H9 (cell line): ENCODE measurements around the gene ZSCAN5A. TPM values are rescaled to one million over a fixed set of nuclear protein-coding genes. Genes with fewer than 3 reads are reported as not detected.

Source experiments
- DNase-seq: peaks from one replicate; pipeline ENCODE4 v3.0.0-alpha.2; 2017
- H2AFZ ChIP-seq: one replicate; pipeline ENCODE4 v1.6.1; 2013; ENCODE audit warnings: mild to moderate bottlenecking, low read length, control low read depth, moderate library complexity
- H2AK5ac ChIP-seq: 2 replicates; pipeline ENCODE4 v1.6.1; 2013; ENCODE audit warnings: low read length, control low read depth, mixed read lengths; ENCODE audit not compliant: insufficient read length
- H2BK120ac ChIP-seq: one replicate; pipeline ENCODE4 v1.6.1; 2013; ENCODE audit warnings: low read depth, mild to moderate bottlenecking, low read length, control low read depth, inconsistent platforms; ENCODE audit not compliant: poor library complexity, severe bottlenecking
- H2BK12ac ChIP-seq: 2 replicates; pipeline ENCODE4 v1.6.1; 2013; ENCODE audit warnings: low read length, control low read depth, mixed read lengths, low read depth; ENCODE audit not compliant: insufficient read length
- H2BK15ac ChIP-seq: 2 replicates; pipeline ENCODE4 v1.6.1; 2013; ENCODE audit warnings: low read depth, low read length, control low read depth
- H2BK20ac ChIP-seq: one replicate; pipeline ENCODE4 v1.6.1; 2013; ENCODE audit warnings: low read depth, mild to moderate bottlenecking, low read length, control low read depth, inconsistent platforms; ENCODE audit not compliant: poor library complexity, severe bottlenecking
- H2BK5ac ChIP-seq: 2 replicates; pipeline ENCODE4 v1.6.1; 2013; ENCODE audit warnings: low read length, control low read depth, mixed read lengths; ENCODE audit not compliant: insufficient read length
- H3K14ac ChIP-seq: 2 replicates; pipeline ENCODE4 v1.6.1; 2013; ENCODE audit warnings: low read length, control low read depth; ENCODE audit not compliant: insufficient read depth
- H3K18ac ChIP-seq: 2 replicates; pipeline ENCODE4 v1.6.1; 2013; ENCODE audit warnings: low read depth, mild to moderate bottlenecking, mixed read lengths, low read length, control low read depth; ENCODE audit not compliant: insufficient read length
- H3K23ac ChIP-seq: 2 replicates; pipeline ENCODE4 v1.6.1; 2013; ENCODE audit warnings: low read length, control low read depth, mixed read lengths, low read depth; ENCODE audit not compliant: insufficient read length
- H3K23me2 ChIP-seq: 2 replicates; pipeline ENCODE4 v1.6.1; 2013; ENCODE audit warnings: low read depth, mild to moderate bottlenecking, mixed read lengths, low read length, control low read depth; ENCODE audit not compliant: insufficient read length, poor library complexity, severe bottlenecking
- H3K27ac ChIP-seq: 2 replicates; pipeline ENCODE4 v1.5.1; 2013; ENCODE audit warnings: low read length, control low read depth, mixed read lengths, low read depth; ENCODE audit not compliant: insufficient read length
- H3K27me3 ChIP-seq: 2 replicates; pipeline ENCODE4 v1.6.1; 2013; ENCODE audit warnings: low read length, control low read depth, inconsistent platforms; ENCODE audit not compliant: insufficient read depth
- H3K4ac ChIP-seq: 2 replicates; pipeline ENCODE4 v1.6.1; 2013; ENCODE audit warnings: low read depth, mild to moderate bottlenecking, control low read depth, inconsistent platforms, low read length, moderate library complexity
- H3K4me1 ChIP-seq: 2 replicates; pipeline ENCODE4 v1.6.1; 2013; ENCODE audit warnings: low read length, control low read depth, inconsistent platforms; ENCODE audit not compliant: insufficient read depth
- H3K4me2 ChIP-seq: 2 replicates; pipeline ENCODE4 v1.6.1; 2013; ENCODE audit warnings: low read length, control low read depth, mixed read lengths; ENCODE audit not compliant: insufficient read length, insufficient read depth
- H3K56ac ChIP-seq: 2 replicates; pipeline ENCODE4 v1.6.1; 2013; ENCODE audit warnings: low read depth, mild to moderate bottlenecking, mixed read lengths, low read length, control low read depth; ENCODE audit not compliant: insufficient read length
- H3K79me1 ChIP-seq: 2 replicates; pipeline ENCODE4 v1.6.1; 2013; ENCODE audit warnings: low read depth, mild to moderate bottlenecking, moderate library complexity, low read length, control low read depth, inconsistent platforms; ENCODE audit not compliant: insufficient read depth, poor library complexity, severe bottlenecking
- H3K79me2 ChIP-seq: 2 replicates; pipeline ENCODE4 v1.6.1; 2013; ENCODE audit warnings: low read length, control low read depth, inconsistent platforms; ENCODE audit not compliant: insufficient read depth
- H3K9ac ChIP-seq: 2 replicates; pipeline ENCODE4 v1.6.1; 2013; ENCODE audit warnings: low read length, control low read depth, mixed read lengths; ENCODE audit not compliant: insufficient read length; ENCODE audit errors: extremely low read depth
- H3K9me3 ChIP-seq: one replicate; pipeline ENCODE4 v1.6.1; 2013; ENCODE audit warnings: low read depth, low read length, inconsistent platforms; ENCODE audit not compliant: control insufficient read depth
- H3T11ph ChIP-seq: one replicate; pipeline ENCODE4 v1.6.1; 2013; ENCODE audit warnings: mild to moderate bottlenecking, low read length, control low read depth, inconsistent platforms
- H4K20me1 ChIP-seq: one replicate; pipeline ENCODE4 v1.6.1; 2013; ENCODE audit not compliant: control insufficient read depth, insufficient read length, insufficient read depth
- H4K5ac ChIP-seq: 2 replicates; pipeline ENCODE4 v1.6.1; 2013; ENCODE audit warnings: low read depth, mild to moderate bottlenecking, mixed read lengths, low read length, control low read depth; ENCODE audit not compliant: insufficient read length
- H4K8ac ChIP-seq: replicated peaks from 2 replicates; pipeline ENCODE4 v1.6.1; 2013; ENCODE audit warnings: low read length, control low read depth, mixed read lengths, low read depth; ENCODE audit not compliant: insufficient read length
- H4K91ac ChIP-seq: 2 replicates; pipeline ENCODE4 v1.6.1; 2013; ENCODE audit warnings: low read depth, mild to moderate bottlenecking, moderate library complexity, mixed read lengths, low read length, control low read depth; ENCODE audit not compliant: insufficient read length
- H3K27ac Mint-ChIP-seq, 3 experiments: 2 replicates in 2 of 3; 3 replicates in 1 of 3; pipeline ENCODE4 v1.8.0; 2020 to 2021; ENCODE audit warnings: mixed read lengths in 3 of 3, mild to moderate bottlenecking in 1 of 3, moderate library complexity in 1 of 3
- H3K27me3 Mint-ChIP-seq: 2 replicates; pipeline ENCODE4 v1.8.0; 2021; ENCODE audit warnings: low read depth, mild to moderate bottlenecking, moderate library complexity, mixed read lengths
- H3K36me3 Mint-ChIP-seq, 3 experiments: 2 replicates in 2 of 3; 3 replicates in 1 of 3; pipeline ENCODE4 v1.8.0; 2020 to 2021; ENCODE audit warnings: low read depth in 3 of 3, mixed read lengths in 3 of 3; ENCODE audit not compliant: insufficient read depth in 1 of 3
- H3K4me1 Mint-ChIP-seq, 2 experiments: 2 replicates each; pipeline ENCODE4 v1.8.0; 2020; ENCODE audit warnings: mixed read lengths in 2 of 2
- H3K4me3 Mint-ChIP-seq, 2 experiments: 2 replicates in 1 of 2; 3 replicates in 1 of 2; pipeline ENCODE4 v1.8.0; 2020 to 2021; ENCODE audit warnings: mild to moderate bottlenecking in 2 of 2, mixed read lengths in 2 of 2, moderate library complexity in 1 of 2
- H3K9me3 Mint-ChIP-seq, 2 experiments: 2 replicates in 1 of 2; 3 replicates in 1 of 2; pipeline ENCODE4 v1.8.0; 2020; ENCODE audit warnings: mild to moderate bottlenecking in 2 of 2, mixed read lengths in 2 of 2, moderate library complexity in 1 of 2
- CTCF ChIP-seq: fragments of 200-600 bp; sonication (generic); conservative IDR thresholded peaks from 3 replicates; pipeline ENCODE4 v1.8.0; 2021; ENCODE audit warnings: antibody characterized with exemption, mild to moderate bottlenecking
- WGBS: extraction: QIAGEN DNeasy Blood & Tissue Kit; methylation state at CpG from one replicate; pipeline ENCODE4 v1.1.7; 2013; ENCODE audit warnings: missing lambda C conversion rate, low lambda C conversion rate, mixed read lengths; ENCODE audit not compliant: insufficient read length; ENCODE audit errors: extremely low coverage; 5-methylcytosine and 5-hydroxymethylcytosine counted together
- total RNA-seq: library from RNA; stranded (reverse); gene quantifications from 2 replicates; pipeline ENCODE4 v1.2.1, GENCODE V29; 2021

The ZSCAN5A gene
- total RNA-seq, 1 experiment from 2014 or later, result 12.5 TPM

- no peak overlapping the region for H2AK5ac ChIP-seq
- DNase-seq, result no peak
- no peak overlapping the region for H2BK15ac ChIP-seq
- H3K27ac ChIP-seq, result no peak overlapping the region
- H2BK120ac ChIP-seq, result no peak overlapping the region
- H4K8ac ChIP-seq, result no peak overlapping the region
- Mint-ChIP-seq H3K36me3 (peaks cover 0 to 1% (median 0%) of the 10 kb centered on the region in 3 experiments; a peak in 1 of 7 replicates), H3K27ac (no peak overlapping the region; a peak in 1 of 7 replicates), H3K9me3 (peaks cover 0 to 30% of the 10 kb centered on the region in 2 experiments; a peak in 2 of 5 replicates), H3K4me3 (no peak overlapping the region), H3K4me1 (no peaks in the 10 kb centered on the region), H3K27me3 (peaks cover 13% of the 10 kb centered on the region; the same call in 1 of the 2 replicates)
- no peaks in the 10 kb centered on the region for H3K27me3 ChIP-seq
- H3K56ac ChIP-seq, result no peak overlapping the region
- WGBS, result no CpG with 5 or more reads among the region's 12 CpGs
- H2AFZ ChIP-seq, result no peak overlapping the region
- H4K5ac ChIP-seq, result no peak overlapping the region
- no peak overlapping the region for H3K4me2 ChIP-seq
- no peaks in the 10 kb centered on the region for H3K23me2 ChIP-seq
- H3K4me1 ChIP-seq, result no peaks in the 10 kb centered on the region
- no peak overlapping the region for H2BK20ac ChIP-seq
- no peaks in the 10 kb centered on the region for H4K20me1 ChIP-seq
- H3K9me3 ChIP-seq, result no peaks in the 10 kb centered on the region
- no peak overlapping the region for H3K4ac ChIP-seq
- no peak overlapping the region for H2BK5ac ChIP-seq
- H3K79me1 ChIP-seq, result no peaks in the 10 kb centered on the region
- no peak overlapping the region for H3K23ac ChIP-seq
- no peaks in the 10 kb centered on the region for H3K79me2 ChIP-seq
- no peak overlapping the region for H3K9ac ChIP-seq
- no peak overlapping the region for H4K91ac ChIP-seq
- H3T11ph ChIP-seq, result no peak overlapping the region
- no peak overlapping the region for H3K18ac ChIP-seq
- TF ChIP-seq CTCF, result no peak
- H2BK12ac ChIP-seq, result no peak overlapping the region
- no peak overlapping the region for H3K14ac ChIP-seq
These were observed 56.4 kb downstream of the ZSCAN5A start for GRCh38 chr19:56258272-56258671.
